ENCODE results near the gene ENTPD8.

ENTPD8 gene

GRCh38 chr9:137439158-137439714 lies 1.9 kb downstream of the ENTPD8 start:
- H3K27ac ChIP-seq (ENCODE audit: low read length): no peak overlapping the region
- H3K4me2 ChIP-seq (ENCODE audit: low read length): no peak overlapping the region
- no peak overlapping the region for H3K9ac ChIP-seq (ENCODE audit: low read length)
- no peaks in the 10 kb centered on the region for H3K4me1 ChIP-seq (ENCODE audit: low read length)
- no peak overlapping the region for H2AFZ ChIP-seq (ENCODE audit: low read depth, low read length)
- no peak for TF ChIP-seq EZH2phosphoT487 (IDR thresholded peaks at IDR 0.05; ENCODE audit: low read depth)
- TF ChIP-seq, protein P1, sequence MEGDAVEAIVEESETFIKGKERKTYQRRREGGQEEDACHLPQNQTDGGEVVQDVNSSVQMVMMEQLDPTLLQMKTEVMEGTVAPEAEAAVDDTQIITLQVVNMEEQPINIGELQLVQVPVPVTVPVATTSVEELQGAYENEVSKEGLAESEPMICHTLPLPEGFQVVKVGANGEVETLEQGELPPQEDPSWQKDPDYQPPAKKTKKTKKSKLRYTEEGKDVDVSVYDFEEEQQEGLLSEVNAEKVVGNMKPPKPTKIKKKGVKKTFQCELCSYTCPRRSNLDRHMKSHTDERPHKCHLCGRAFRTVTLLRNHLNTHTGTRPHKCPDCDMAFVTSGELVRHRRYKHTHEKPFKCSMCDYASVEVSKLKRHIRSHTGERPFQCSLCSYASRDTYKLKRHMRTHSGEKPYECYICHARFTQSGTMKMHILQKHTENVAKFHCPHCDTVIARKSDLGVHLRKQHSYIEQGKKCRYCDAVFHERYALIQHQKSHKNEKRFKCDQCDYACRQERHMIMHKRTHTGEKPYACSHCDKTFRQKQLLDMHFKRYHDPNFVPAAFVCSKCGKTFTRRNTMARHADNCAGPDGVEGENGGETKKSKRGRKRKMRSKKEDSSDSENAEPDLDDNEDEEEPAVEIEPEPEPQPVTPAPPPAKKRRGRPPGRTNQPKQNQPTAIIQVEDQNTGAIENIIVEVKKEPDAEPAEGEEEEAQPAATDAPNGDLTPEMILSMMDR (IDR thresholded peaks at IDR 0.05; ENCODE audit: low read depth, low read length): no peak
- H3K36me3 ChIP-seq (replicated peaks; ENCODE audit: low read depth, low read length): no peaks in the 10 kb centered on the region
- no peaks in the 10 kb centered on the region for H3K79me2 ChIP-seq (ENCODE audit: low read length)
- no peaks in the 10 kb centered on the region for H3K9me3 ChIP-seq (ENCODE audit: insufficient read depth, low read length)
- H4K20me1 ChIP-seq (ENCODE audit: insufficient read depth, low read length): no peaks in the 10 kb centered on the region
- H3K27me3 ChIP-seq (ENCODE audit: low read depth, low read length): no peaks in the 10 kb centered on the region
- no peak overlapping the region for H3K4me3 ChIP-seq (ENCODE audit: low read length)

- Histone ChIP-seq H3K79me2 (ENCODE audit: low read length) (no peaks in the 10 kb centered on the region), H3K9me3 (ENCODE audit: insufficient read depth, low read length) (no peaks in the 10 kb centered on the region), H3K27ac (ENCODE audit: low read length) (no peak overlapping the region), H3K4me1 (ENCODE audit: low read length) (no peaks in the 10 kb centered on the region), H4K20me1 (ENCODE audit: insufficient read depth, low read length) (no peaks in the 10 kb centered on the region), H3K36me3 (replicated peaks; ENCODE audit: low read depth, low read length) (no peaks in the 10 kb centered on the region), H3K4me2 (ENCODE audit: low read length) (no peak overlapping the region), H3K27me3 (ENCODE audit: low read depth, low read length) (no peaks in the 10 kb centered on the region), H3K9ac (ENCODE audit: low read length) (no peak overlapping the region), H3K4me3 (ENCODE audit: low read length) (no peak overlapping the region), H2AFZ (ENCODE audit: low read depth, low read length) (no peak overlapping the region)
- no peak for TF ChIP-seq EZH2phosphoT487 (IDR thresholded peaks at IDR 0.05; ENCODE audit: low read depth)
- TF ChIP-seq, protein P1 (IDR thresholded peaks at IDR 0.05; ENCODE audit: low read depth, low read length): no peak
Measured at GRCh38 chr9:137438591-137439157, 2.5 kb downstream of the ENTPD8 start.

DNA sequence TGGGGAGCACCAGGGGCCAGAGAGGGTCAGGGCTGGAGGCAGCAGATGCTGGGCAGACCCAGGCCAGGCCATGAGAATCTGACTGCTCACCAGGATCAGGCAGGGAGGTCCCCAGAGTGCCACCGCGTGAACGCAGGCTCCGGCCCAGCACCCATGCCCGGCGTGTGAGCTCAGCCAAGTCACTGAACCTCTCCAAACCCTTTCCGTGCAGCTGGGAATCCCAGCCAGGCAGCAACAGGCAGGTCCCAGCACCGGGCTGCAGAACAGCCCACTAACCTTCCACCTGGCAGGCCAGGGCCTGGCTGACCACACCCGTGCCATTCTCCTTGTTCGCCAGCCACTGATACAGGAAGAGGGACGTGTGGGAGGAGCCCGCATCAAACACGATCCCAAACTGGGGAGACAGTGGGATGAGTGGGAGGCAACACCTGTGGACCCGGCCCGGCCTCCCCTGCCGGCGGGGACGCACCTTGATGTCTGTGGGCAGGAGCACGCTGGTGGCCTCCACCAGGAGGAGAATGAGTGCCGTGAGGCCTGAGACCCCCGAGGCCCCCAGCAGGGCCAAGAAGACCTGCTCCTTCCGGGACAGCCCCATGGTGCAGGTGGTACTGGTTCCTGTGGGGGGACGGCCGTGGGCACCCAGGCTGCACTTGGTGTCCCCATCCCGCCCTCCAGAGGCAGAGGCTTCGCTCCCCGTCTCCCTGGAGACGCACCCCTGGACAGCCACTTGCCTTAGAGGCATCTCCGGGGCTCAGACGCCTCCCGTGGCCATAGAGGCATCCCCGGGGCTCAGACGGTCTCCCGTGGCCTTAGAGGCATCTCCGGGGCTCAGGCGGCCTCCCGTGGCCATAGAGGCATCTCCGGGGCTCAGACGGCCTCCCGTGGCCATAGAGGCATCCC lies 3.2 kb downstream of the ENTPD8 start:
- H3K9me3 ChIP-seq (ENCODE audit: insufficient read depth, low read length): no peaks in the 10 kb centered on the region
- no peak overlapping the region for H3K9ac ChIP-seq (ENCODE audit: low read length)
- H3K36me3 ChIP-seq (replicated peaks; ENCODE audit: low read depth, low read length): no peaks in the 10 kb centered on the region
- H3K27me3 ChIP-seq (ENCODE audit: low read depth, low read length): no peaks in the 10 kb centered on the region
- no peaks in the 10 kb centered on the region for H3K79me2 ChIP-seq (ENCODE audit: low read length)
- no peak overlapping the region for H2AFZ ChIP-seq (ENCODE audit: low read depth, low read length)
- no peak for TF ChIP-seq EZH2phosphoT487 (IDR thresholded peaks at IDR 0.05; ENCODE audit: low read depth)
- TF ChIP-seq, protein P1 (IDR thresholded peaks at IDR 0.05; ENCODE audit: low read depth, low read length): no peak
- H3K4me2 ChIP-seq (ENCODE audit: low read length): no peak overlapping the region
- H3K4me1 ChIP-seq (ENCODE audit: low read length): no peaks in the 10 kb centered on the region
- H4K20me1 ChIP-seq (ENCODE audit: insufficient read depth, low read length): no peaks in the 10 kb centered on the region
- no peak overlapping the region for H3K4me3 ChIP-seq (ENCODE audit: low read length)
- H3K27ac ChIP-seq (ENCODE audit: low read length): no peak overlapping the region
